ENCODE data around the gene THRA. TPM values are rescaled to one million over a fixed set of nuclear protein-coding genes. Genes with fewer than 3 reads are reported as not detected.

Gene THRA
- total RNA-seq, 3 donors from 2014 or later (not counting 1 experiment from before 2014, with no cell fraction given), result 40.8 to 55.7 (median 42.3) TPM

GRCh38 chr17:40075942-40076498, 13.3 kb downstream of the THRA start:
- no peak for ATAC-seq

GRCh38 chr17:40076591-40076990, 13.8 kb downstream of the THRA start:
- WGBS (ENCODE audit: insufficient coverage), result 95% methylated on average over 4 of the region's 7 CpGs
- Histone ChIP-seq H3K36me3 (ENCODE audit: control insufficient read depth, insufficient read depth, low read length) (peaks cover 12% of the 10 kb centered on the region), H3K4me3 (ENCODE audit: low read length) (no peak overlapping the region), H3K4me1 (ENCODE audit: control insufficient read depth, insufficient read depth, low read length) (peaks cover 26% of the 10 kb centered on the region), H3K9me3 (ENCODE audit: control insufficient read depth, insufficient read depth, low read length) (no peaks in the 10 kb centered on the region), H3K27me3 (ENCODE audit: control insufficient read depth, insufficient read depth, low read length) (no peaks in the 10 kb centered on the region), H3K27ac (ENCODE audit: low read length) (no peak overlapping the region)
- ATAC-seq (no peak), DNase-seq (no peak)
- H3K27me3 Mint-ChIP-seq (ENCODE audit: low read depth in 2 of 2), result no peaks in the 10 kb centered on the region
- H3K36me3 Mint-ChIP-seq, result no peaks in the 10 kb centered on the region
- no peaks in the 10 kb centered on the region for H3K9me3 Mint-ChIP-seq
- TF ChIP-seq, protein P1, sequence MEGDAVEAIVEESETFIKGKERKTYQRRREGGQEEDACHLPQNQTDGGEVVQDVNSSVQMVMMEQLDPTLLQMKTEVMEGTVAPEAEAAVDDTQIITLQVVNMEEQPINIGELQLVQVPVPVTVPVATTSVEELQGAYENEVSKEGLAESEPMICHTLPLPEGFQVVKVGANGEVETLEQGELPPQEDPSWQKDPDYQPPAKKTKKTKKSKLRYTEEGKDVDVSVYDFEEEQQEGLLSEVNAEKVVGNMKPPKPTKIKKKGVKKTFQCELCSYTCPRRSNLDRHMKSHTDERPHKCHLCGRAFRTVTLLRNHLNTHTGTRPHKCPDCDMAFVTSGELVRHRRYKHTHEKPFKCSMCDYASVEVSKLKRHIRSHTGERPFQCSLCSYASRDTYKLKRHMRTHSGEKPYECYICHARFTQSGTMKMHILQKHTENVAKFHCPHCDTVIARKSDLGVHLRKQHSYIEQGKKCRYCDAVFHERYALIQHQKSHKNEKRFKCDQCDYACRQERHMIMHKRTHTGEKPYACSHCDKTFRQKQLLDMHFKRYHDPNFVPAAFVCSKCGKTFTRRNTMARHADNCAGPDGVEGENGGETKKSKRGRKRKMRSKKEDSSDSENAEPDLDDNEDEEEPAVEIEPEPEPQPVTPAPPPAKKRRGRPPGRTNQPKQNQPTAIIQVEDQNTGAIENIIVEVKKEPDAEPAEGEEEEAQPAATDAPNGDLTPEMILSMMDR (IDR thresholded peaks at IDR 0.05), result no peak
- peaks cover 15 to 43% of the 10 kb centered on the region in 2 donors for H3K4me1 Mint-ChIP-seq
- H3K27ac Mint-ChIP-seq, result no peak overlapping the region
- intact Hi-C loops (cut with micrococcal nuclease), result no loop called here
- no peak overlapping the region for H3K4me3 Mint-ChIP-seq

More at GRCh38 chr17:40075942-40076498, 13.3 kb downstream of the THRA start:
- H3K27ac ChIP-seq (ENCODE audit: low read length), result no peak overlapping the region
- Mint-ChIP-seq H3K9me3 (no peaks in the 10 kb centered on the region), H3K4me3 (no peak overlapping the region), H3K4me1 (peaks cover 19 to 48% of the 10 kb centered on the region in 2 donors), H3K27me3 (ENCODE audit: low read depth in 2 of 2) (no peaks in the 10 kb centered on the region), H3K36me3 (no peaks in the 10 kb centered on the region), H3K27ac (peak overlapping the region in 1 of 2 donors; percentile 74)
- 76% methylated on average over 8 of the region's 8 CpGs for WGBS (ENCODE audit: insufficient coverage)
- H3K4me1 ChIP-seq (ENCODE audit: control insufficient read depth, insufficient read depth, low read length), result peaks cover 32% of the 10 kb centered on the region
- H3K4me3 ChIP-seq (ENCODE audit: low read length), result no peak overlapping the region
- DNase-seq, result no peak
- TF ChIP-seq, protein P1 (IDR thresholded peaks at IDR 0.05), result no peak
- H3K9me3 ChIP-seq (ENCODE audit: control insufficient read depth, insufficient read depth, low read length), result no peaks in the 10 kb centered on the region
- intact Hi-C loops (cut with micrococcal nuclease), result no loop called here
- no peaks in the 10 kb centered on the region for H3K27me3 ChIP-seq (ENCODE audit: control insufficient read depth, insufficient read depth, low read length)
- peaks cover 12% of the 10 kb centered on the region for H3K36me3 ChIP-seq (ENCODE audit: control insufficient read depth, insufficient read depth, low read length)

DNA sequence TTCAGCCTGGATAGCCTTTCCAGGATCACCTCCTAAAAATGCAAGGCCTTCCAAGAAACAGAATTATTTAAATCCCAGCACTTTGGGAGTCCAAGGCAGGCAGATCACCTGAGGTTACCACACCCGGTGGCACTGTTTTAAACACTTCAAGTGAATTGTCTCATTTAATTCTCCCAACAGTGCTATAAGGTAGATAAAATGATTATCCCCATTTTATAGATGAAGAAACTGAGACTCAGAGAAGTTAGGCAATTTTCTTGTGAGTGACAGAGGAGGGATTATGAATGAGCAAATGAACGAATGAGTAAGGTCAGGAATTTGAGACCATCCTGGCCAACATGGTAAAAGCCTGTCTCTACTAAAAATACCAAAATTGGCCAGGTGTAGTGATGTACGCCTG, 16.8 kb downstream of the THRA start:
- H3K27ac Mint-ChIP-seq, result peak overlapping the region in 1 of 2 donors; percentile 26
- no peaks in the 10 kb centered on the region for H3K36me3 Mint-ChIP-seq
- H3K27me3 Mint-ChIP-seq (ENCODE audit: low read depth in 2 of 2), result no peaks in the 10 kb centered on the region
- DNase-seq (no peak), ATAC-seq (no peak)
- TF ChIP-seq, protein P1 (IDR thresholded peaks at IDR 0.05), result no peak
- H3K9me3 Mint-ChIP-seq, result no peaks in the 10 kb centered on the region
- Histone ChIP-seq H3K4me3 (ENCODE audit: low read length) (no peak overlapping the region), H3K9me3 (ENCODE audit: control insufficient read depth, insufficient read depth, low read length) (no peaks in the 10 kb centered on the region), H3K36me3 (ENCODE audit: control insufficient read depth, insufficient read depth, low read length) (peaks cover 21% of the 10 kb centered on the region), H3K4me1 (ENCODE audit: control insufficient read depth, insufficient read depth, low read length) (peaks cover 13% of the 10 kb centered on the region), H3K27ac (ENCODE audit: low read length) (no peak overlapping the region), H3K27me3 (ENCODE audit: control insufficient read depth, insufficient read depth, low read length) (no peaks in the 10 kb centered on the region)
- H3K4me1 Mint-ChIP-seq, result peaks cover 9 to 20% of the 10 kb centered on the region in 2 donors
- intact Hi-C loops (cut with micrococcal nuclease), result no loop called here
- no peak overlapping the region for H3K4me3 Mint-ChIP-seq
- 93% methylated on average over 2 of the region's 3 CpGs for WGBS (ENCODE audit: insufficient coverage)

DNA sequence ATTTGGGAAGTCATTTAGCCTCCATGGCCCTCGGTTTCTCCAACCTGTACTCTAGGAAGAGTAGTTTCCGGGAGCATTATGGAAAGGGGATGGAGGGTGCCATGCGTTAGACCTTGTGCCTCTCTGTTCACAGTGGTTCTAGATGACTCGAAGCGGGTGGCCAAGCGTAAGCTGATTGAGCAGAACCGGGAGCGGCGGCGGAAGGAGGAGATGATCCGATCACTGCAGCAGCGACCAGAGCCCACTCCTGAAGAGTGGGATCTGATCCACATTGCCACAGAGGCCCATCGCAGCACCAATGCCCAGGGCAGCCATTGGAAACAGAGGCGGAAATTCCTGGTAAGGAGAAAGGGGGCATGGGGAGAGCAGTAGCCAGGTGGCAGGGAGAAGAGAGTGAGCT, 21.7 kb downstream of the THRA start:
- Mint-ChIP-seq H3K4me1 (peaks cover 0 to 17% of the 10 kb centered on the region in 2 donors), H3K27ac (no peak overlapping the region), H3K36me3 (peaks cover 5% of the 10 kb centered on the region), H3K4me3 (no peak overlapping the region), H3K27me3 (ENCODE audit: low read depth in 2 of 2) (no peaks in the 10 kb centered on the region), H3K9me3 (no peaks in the 10 kb centered on the region)
- H3K36me3 ChIP-seq (ENCODE audit: control insufficient read depth, insufficient read depth, low read length), result peaks cover 50% of the 10 kb centered on the region
- WGBS (ENCODE audit: insufficient coverage), result 97% methylated on average over 14 of the region's 14 CpGs
- ATAC-seq (no peak), DNase-seq (no peak)
- H3K4me3 ChIP-seq (ENCODE audit: low read length), result no peak overlapping the region
- H3K4me1 ChIP-seq (ENCODE audit: control insufficient read depth, insufficient read depth, low read length), result no peaks in the 10 kb centered on the region
- no peak overlapping the region for H3K27ac ChIP-seq (ENCODE audit: low read length)
- TF ChIP-seq, protein P1 (IDR thresholded peaks at IDR 0.05), result no peak
- H3K27me3 ChIP-seq (ENCODE audit: control insufficient read depth, insufficient read depth, low read length), result no peaks in the 10 kb centered on the region
- intact Hi-C loops (cut with micrococcal nuclease), result no loop called here
- no peaks in the 10 kb centered on the region for H3K9me3 ChIP-seq (ENCODE audit: control insufficient read depth, insufficient read depth, low read length)
